Measurements from ENCODE around the gene ARPC5.
A peak's percentile ranks its signal among the peaks of the same experiment; 100 is the strongest.

ARPC5 gene

GRCh38 chr1:183611021-183611420 is 24.6 kb downstream of the ARPC5 start:
- no peak for DNase-seq (ENCODE audit: low spot score)

- no peak for DNase-seq (ENCODE audit: low spot score)
These were observed 25.7 kb downstream of the ARPC5 start for GRCh38 chr1:183609759-183610452.

GRCh38 chr1:183609313-183609712 is 26.3 kb downstream of the ARPC5 start:
- DNase-seq (ENCODE audit: low spot score), result peak; percentile 94

- no peak for DNase-seq (ENCODE audit: low spot score)
These were observed 28.1 kb downstream of the ARPC5 start for GRCh38 chr1:183607322-183607980.

GRCh38 chr1:183605904-183606303 is 29.7 kb downstream of the ARPC5 start:
- DNase-seq (ENCODE audit: low spot score), result no peak

- DNase-seq (ENCODE audit: low spot score), result peak; percentile 54
These were observed 30.8 kb downstream of the ARPC5 start for GRCh38 chr1:183604815-183605214.

GRCh38 chr1:183604038-183604808 is 31.4 kb downstream of the ARPC5 start:
- no peak for DNase-seq (ENCODE audit: low spot score)

GRCh38 chr1:183602510-183602909 is 33.1 kb downstream of the ARPC5 start:
- no peak for DNase-seq (ENCODE audit: low spot score)

- no peak for DNase-seq (ENCODE audit: low spot score)
These were observed 34.9 kb downstream of the ARPC5 start for GRCh38 chr1:183600634-183601033.

- no peak for DNase-seq (ENCODE audit: low spot score)
These were observed 35.4 kb downstream of the ARPC5 start for GRCh38 chr1:183600136-183600535.

GRCh38 chr1:183598386-183598785 is 37.2 kb downstream of the ARPC5 start:
- peak; percentile 77 for DNase-seq (ENCODE audit: low spot score)

- DNase-seq (ENCODE audit: low spot score), result peak; percentile 28
These were observed 37.8 kb downstream of the ARPC5 start for GRCh38 chr1:183597656-183598347.

GRCh38 chr1:183596500-183596899 is 39.1 kb downstream of the ARPC5 start:
- no peak for DNase-seq (ENCODE audit: low spot score)

- no peak for DNase-seq (ENCODE audit: low spot score)
These were observed 40.0 kb downstream of the ARPC5 start for GRCh38 chr1:183595537-183595936.

GRCh38 chr1:183593356-183593755 is 42.2 kb downstream of the ARPC5 start:
- DNase-seq (ENCODE audit: low spot score), result peak; percentile 74

GRCh38 chr1:183592733-183593132 is 42.9 kb downstream of the ARPC5 start:
- no peak for DNase-seq (ENCODE audit: low spot score)

- DNase-seq (ENCODE audit: low spot score), result peak; percentile 88
These were observed 45.1 kb downstream of the ARPC5 start, which contains the start of gene NCF2 for GRCh38 chr1:183590244-183591191. NCF2 (minus strand) TSS chr1:183590459; CDS start chr1:183590329, 130 bp downstream.

- no peak for DNase-seq (ENCODE audit: low spot score)
These were observed 45.7 kb downstream of the ARPC5 start for GRCh38 chr1:183589874-183590243.

- no peak for DNase-seq (ENCODE audit: low spot score)
These were observed 46.2 kb downstream of the ARPC5 start for GRCh38 chr1:183589384-183589783.

- peak; percentile 81 for DNase-seq (ENCODE audit: low spot score)
These were observed 46.8 kb downstream of the ARPC5 start for GRCh38 chr1:183588827-183589226.

GRCh38 chr1:183586926-183587325 is 48.7 kb downstream of the ARPC5 start:
- no peak for DNase-seq (ENCODE audit: low spot score)

Data from pons (tissue), 1 donor.